Common myeloid progenitor, CD34-positive (primary cell): ENCODE measurements around the gene S100A4.

Experiments used
- CTCF ChIA-PET: fragments of 350-600 bp; sonication (Branson Sonifier 250); formaldehyde crosslinking; loops from one replicate; lab custom pipeline; 2021; ENCODE audit warnings: antibody characterized with exemption; lab: Charles Lee
- POLR2A ChIA-PET: fragments of 350-600 bp; sonication (Branson Sonifier 250); formaldehyde crosslinking; loops from one replicate; lab custom pipeline; 2021; ENCODE audit warnings: antibody characterized with exemption; lab: Charles Lee
- DNase-seq, 3 donors: peaks; one replicate each; pipeline versions ENCODE4 v3.0.0 to v3.0.0-alpha.2; 2013
- H3K27ac ChIP-seq, 2 experiments: 1 replicate in 1 of 2; 2 replicates in 1 of 2; pipeline ENCODE4 v1.7.0; 2013; ENCODE audit warnings: inconsistent platforms in 2 of 2, low read length in 2 of 2, mild to moderate bottlenecking in 2 of 2, low read depth in 1 of 2, moderate library complexity in 1 of 2; ENCODE audit not compliant: severe bottlenecking in 2 of 2, insufficient read depth in 1 of 2, poor library complexity in 1 of 2
- H3K27me3 ChIP-seq, 5 experiments: replicated peaks in 2 of 5; 1 replicate in 3 of 5; 2 replicates in 2 of 5; pipeline versions ENCODE4 v1.6.1 to v1.7.0; 2013; ENCODE audit warnings: low read length in 4 of 5, mild to moderate bottlenecking in 2 of 5, moderate library complexity in 2 of 5, inconsistent platforms in 1 of 5; ENCODE audit not compliant: insufficient read depth in 5 of 5, control insufficient read depth in 4 of 5
- H3K36me3 ChIP-seq, 4 experiments: 1 replicate in 2 of 4; 2 replicates in 2 of 4; pipeline versions ENCODE4 v1.6.1 to v1.7.0; 2013; ENCODE audit warnings: low read length in 3 of 4, control low read depth in 1 of 4, mild to moderate bottlenecking in 1 of 4; ENCODE audit not compliant: control insufficient read depth in 4 of 4, insufficient read depth in 4 of 4
- H3K4me1 ChIP-seq, 4 experiments: 1 replicate in 3 of 4; 2 replicates in 1 of 4; pipeline versions ENCODE4 v1.6.1 to v1.7.1; 2013; ENCODE audit warnings: low read length in 3 of 4, mild to moderate bottlenecking in 3 of 4, control low read depth in 1 of 4, inconsistent platforms in 1 of 4, moderate library complexity in 1 of 4; ENCODE audit not compliant: control insufficient read depth in 4 of 4, insufficient read depth in 4 of 4; ENCODE audit errors: control extremely low read depth in 1 of 4
- H3K4me3 ChIP-seq, 7 experiments: 1 replicate in 4 of 7; 2 replicates in 3 of 7; pipeline versions ENCODE4 v1.5.1 to v1.7.0; 2013; ENCODE audit warnings: mild to moderate bottlenecking in 7 of 7, low read length in 6 of 7, moderate library complexity in 6 of 7, inconsistent platforms in 2 of 7, low read depth in 2 of 7, control low read depth in 1 of 7; ENCODE audit not compliant: insufficient read depth in 4 of 7, control insufficient read depth in 1 of 7; ENCODE audit errors: extremely low read depth in 1 of 7
- H3K9me3 ChIP-seq, 5 experiments: 1 replicate in 4 of 5; 2 replicates in 1 of 5; pipeline versions ENCODE4 v1.6.1 to v1.7.1; 2013; ENCODE audit warnings: low read length in 4 of 5, mild to moderate bottlenecking in 2 of 5, inconsistent platforms in 1 of 5, low read depth in 1 of 5, moderate library complexity in 1 of 5; ENCODE audit not compliant: control insufficient read depth in 4 of 5, insufficient read depth in 2 of 5; ENCODE audit errors: control extremely low read depth in 1 of 5
- WGBS: methylation state at CpG from one replicate; pipeline ENCODE4 v1.1.5; 2013; ENCODE audit not compliant: insufficient coverage; 5-methylcytosine and 5-hydroxymethylcytosine counted together

The S100A4 gene

DNA sequence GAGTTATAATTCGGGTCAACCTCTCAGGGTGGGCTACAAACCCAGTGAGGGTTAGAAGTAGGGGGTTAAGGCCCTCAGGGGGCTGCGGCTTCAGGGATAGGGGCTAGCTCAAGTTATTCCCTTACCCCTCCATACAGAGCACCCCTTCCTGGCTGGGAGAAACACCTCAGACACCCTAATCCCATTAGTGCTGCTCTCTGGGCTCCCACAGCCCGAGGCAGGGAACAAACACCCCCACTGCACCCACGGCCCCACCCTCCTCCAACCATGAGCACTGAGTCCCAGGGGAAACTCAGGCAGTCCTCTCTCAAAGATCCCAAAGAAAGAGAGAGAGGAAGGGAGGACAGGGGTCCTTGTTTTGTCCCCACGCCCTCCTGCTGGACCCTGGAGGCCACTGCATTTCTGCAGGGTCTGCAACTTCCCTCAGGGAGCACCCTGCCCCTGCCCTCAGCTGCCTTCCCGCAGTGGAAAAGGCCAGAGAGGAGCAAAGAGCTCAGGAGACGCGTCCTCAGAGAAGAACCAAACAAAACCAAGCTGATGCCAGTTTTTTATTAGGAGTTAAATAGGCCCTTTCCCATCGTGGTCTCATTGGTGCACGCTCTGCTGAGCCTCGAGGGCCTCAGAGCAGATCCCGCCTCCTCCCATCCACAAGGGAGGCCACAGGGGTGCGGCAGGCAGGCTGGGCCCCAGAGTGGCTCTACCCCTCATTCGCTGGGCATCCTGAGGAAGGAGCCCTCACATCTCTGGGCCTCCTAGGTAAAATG is 1.4 kb upstream of the S100A4 start:
- no peaks in the 10 kb centered on the region for H3K27me3 ChIP-seq
- WGBS: 92% methylated on average over 11 of the region's 14 CpGs
- ChIA-PET CTCF (interaction anchor here (1.2 to 4.2 kb wide), 4 partner anchors 7 to 22 kb away, joined by 3 to 17 read pairs (median 11); partner anchors contain the start of gene S100A6), POLR2A (interaction anchor here (2.5 kb wide), 1 partner anchor 19 kb away, joined by 15 read pairs; the partner anchor contains the start of gene S100A2)
- peaks cover 6 to 23% (median 17%) of the 10 kb centered on the region in 4 experiments for H3K36me3 ChIP-seq
- no peak overlapping the region for H3K27ac ChIP-seq
- peaks cover 0 to 98% (median 59%) of the 10 kb centered on the region in 4 experiments for H3K4me1 ChIP-seq
- DNase-seq: no peak
- no peaks in the 10 kb centered on the region for H3K9me3 ChIP-seq
- H3K4me3 ChIP-seq: no peak overlapping the region

DNA sequence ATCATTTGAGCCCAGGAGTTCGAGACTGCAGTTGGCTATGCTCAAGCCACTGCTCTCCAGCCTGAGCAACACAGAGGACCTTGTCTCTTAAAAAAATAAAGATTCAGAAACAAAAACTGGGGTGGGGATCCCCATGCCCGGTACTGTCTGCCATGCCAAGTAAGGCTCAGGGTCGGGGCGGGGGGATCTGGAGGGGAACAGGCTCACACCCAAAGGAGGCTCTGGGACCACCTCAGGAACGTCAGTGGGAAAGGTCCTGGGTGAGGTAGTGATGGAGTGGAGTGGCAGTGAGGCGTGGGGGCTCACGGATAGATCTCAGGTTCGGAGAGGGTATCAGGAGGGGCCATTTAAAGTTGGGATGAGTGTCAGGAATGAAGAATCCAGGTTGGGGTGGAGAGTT is 765 bp upstream of the S100A4 start:
- peaks cover 6 to 23% (median 17%) of the 10 kb centered on the region in 4 experiments for H3K36me3 ChIP-seq
- no peaks in the 10 kb centered on the region for H3K9me3 ChIP-seq
- H3K27ac ChIP-seq: no peak overlapping the region
- peak overlapping the region in 2 of 7 experiments; percentile 67 to 87 for H3K4me3 ChIP-seq
- DNase-seq: no peak
- POLR2A ChIA-PET: interaction anchor here (2.5 to 2.7 kb wide), 2 partner anchors 11 to 20 kb away, joined by 10 to 15 read pairs; partner anchors contain the start of genes S100A2 and S100A6
- H3K4me1 ChIP-seq: peaks cover 2 to 100% (median 63%) of the 10 kb centered on the region in 4 experiments
- H3K27me3 ChIP-seq: no peaks in the 10 kb centered on the region
- CTCF ChIA-PET: interaction anchor here (0.8 to 4.3 kb wide), 5 partner anchors 8 to 26 kb away, joined by 3 to 31 read pairs (median 14); partner anchors contain the start of gene S100A6
- 94% methylated on average over 8 of the region's 8 CpGs for WGBS

DNA sequence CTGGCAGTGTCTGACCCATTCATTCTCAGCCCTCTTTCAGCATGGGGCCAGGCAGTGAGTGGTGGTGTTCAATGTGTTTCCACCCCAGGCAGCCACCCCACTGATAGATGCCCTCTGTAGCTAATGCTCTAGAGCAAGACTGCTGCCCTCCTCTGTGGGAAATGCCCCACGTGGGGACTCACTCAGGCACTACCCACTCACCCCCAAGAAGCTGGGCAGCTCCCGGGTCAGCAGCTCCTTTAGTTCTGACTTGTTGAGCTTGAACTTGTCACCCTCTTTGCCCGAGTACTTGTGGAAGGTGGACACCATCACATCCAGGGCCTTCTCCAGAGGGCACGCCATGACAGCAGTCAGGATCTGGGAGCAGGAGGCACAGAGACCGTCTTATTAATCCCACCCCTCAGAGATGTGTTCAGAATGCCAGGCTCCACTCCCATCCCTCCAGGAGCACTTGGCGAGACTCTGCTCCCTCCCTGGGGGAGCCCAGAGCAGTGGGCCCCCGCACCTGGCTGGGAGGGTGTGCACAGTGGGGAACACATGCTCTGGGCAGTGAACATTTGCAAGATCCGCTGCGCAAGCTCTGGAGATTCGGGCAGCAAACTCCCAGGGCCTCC is 1.0 kb downstream of the S100A4 start:
- ChIA-PET POLR2A (interaction anchor here (1.2 to 2.7 kb wide), 3 partner anchors 9 to 22 kb away, joined by 3 to 15 read pairs (median 10); partner anchors contain the start of genes S100A2 and S100A6), CTCF (interaction anchor here (0.7 to 4.3 kb wide), 7 partner anchors 9 to 34 kb away, joined by 3 to 31 read pairs (median 14); partner anchors contain the start of gene S100A6)
- no peaks in the 10 kb centered on the region for H3K9me3 ChIP-seq
- peak overlapping the region; percentile 21 to 87 (median 65) for H3K4me3 ChIP-seq
- peaks cover 5 to 100% (median 64%) of the 10 kb centered on the region in 4 experiments for H3K4me1 ChIP-seq
- H3K36me3 ChIP-seq: peaks cover 6 to 23% (median 17%) of the 10 kb centered on the region in 4 experiments
- no peak for DNase-seq
- no peaks in the 10 kb centered on the region for H3K27me3 ChIP-seq
- WGBS: 65% methylated on average over 6 of the region's 10 CpGs
- peak overlapping the region; percentile 26 to 77 for H3K27ac ChIP-seq

DNA sequence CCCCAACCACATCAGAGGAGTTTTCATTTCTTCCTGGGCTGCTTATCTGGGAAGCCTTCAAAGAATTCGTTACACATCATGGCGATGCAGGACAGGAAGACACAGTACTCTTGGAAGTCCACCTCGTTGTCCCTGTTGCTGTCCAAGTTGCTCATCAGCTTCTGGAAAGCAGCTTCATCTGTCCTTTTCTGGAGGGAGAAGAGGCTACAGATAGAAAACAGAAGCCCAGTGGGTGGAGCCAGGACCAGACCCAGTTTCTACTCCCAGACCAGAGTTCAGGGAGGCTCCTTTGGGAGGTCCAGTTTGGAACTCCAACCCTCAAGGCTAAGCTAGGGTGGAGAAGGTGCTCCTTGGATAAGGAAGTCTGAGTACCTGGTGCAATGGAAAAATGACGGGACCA is 1.9 kb downstream of the S100A4 start:
- Histone ChIP-seq H3K36me3 (peaks cover 6 to 23% (median 17%) of the 10 kb centered on the region in 4 experiments), H3K4me3 (peak overlapping the region in 2 of 7 experiments; percentile 55 to 87), H3K4me1 (peaks cover 5 to 93% (median 63%) of the 10 kb centered on the region in 4 experiments), H3K27me3 (no peaks in the 10 kb centered on the region), H3K27ac (no peak overlapping the region), H3K9me3 (no peaks in the 10 kb centered on the region)
- 91% methylated on average over 3 of the region's 4 CpGs for WGBS
- POLR2A ChIA-PET: interaction anchor here (0.8 to 2.7 kb wide), 2 partner anchors 8 to 23 kb away, joined by 5 to 10 read pairs; partner anchors contain the start of gene S100A6
- no peak for DNase-seq
- CTCF ChIA-PET: interaction anchor here (0.7 to 4.3 kb wide), 8 partner anchors 8 to 34 kb away, joined by 3 to 31 read pairs (median 8); partner anchors contain the start of gene S100A6

DNA sequence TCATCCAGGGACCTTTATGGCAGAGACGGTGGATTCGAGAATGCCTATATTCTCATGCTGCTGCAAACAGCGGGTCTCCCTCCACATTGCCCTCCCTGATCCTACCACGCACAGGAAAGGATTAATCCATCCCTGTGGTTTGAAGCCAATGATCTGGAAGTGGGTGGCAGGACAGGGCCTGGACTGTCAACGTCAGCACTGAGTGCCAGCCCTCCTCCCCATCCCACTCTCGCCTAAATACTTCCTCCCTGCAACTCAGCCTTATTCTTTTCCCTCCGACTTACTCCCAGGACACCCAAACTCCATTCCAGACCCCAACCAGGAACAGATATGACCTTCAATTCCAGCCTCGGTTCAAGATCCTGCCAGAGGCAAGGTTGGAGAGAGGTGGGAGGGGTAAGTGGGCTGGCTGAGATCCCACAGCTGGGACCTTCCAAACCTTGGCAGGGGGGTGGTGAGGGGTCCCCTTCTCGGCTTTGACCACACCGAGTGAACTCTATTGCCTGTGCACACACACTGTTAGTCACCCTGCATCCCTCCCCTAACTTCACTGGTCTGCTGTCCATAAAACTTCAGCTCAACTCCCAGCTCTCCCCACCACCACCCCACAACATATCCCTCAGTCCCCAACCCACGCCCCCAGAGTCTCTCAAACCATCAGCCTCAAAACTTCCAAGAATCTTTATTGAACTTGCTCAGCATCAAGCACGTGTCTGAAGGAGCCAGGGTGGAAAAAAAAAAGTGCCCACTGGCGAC is 2.5 kb downstream of the S100A4 start:
- H3K27ac ChIP-seq: no peak overlapping the region
- peaks cover 5 to 87% (median 63%) of the 10 kb centered on the region in 4 experiments for H3K4me1 ChIP-seq
- no peak for DNase-seq
- 93% methylated on average over 9 of the region's 13 CpGs for WGBS
- H3K9me3 ChIP-seq: no peaks in the 10 kb centered on the region
- ChIA-PET POLR2A (interaction anchor here (0.8 kb wide), 1 partner anchor 23 kb away, joined by 5 read pairs; no protein-coding TSS in a partner anchor), CTCF (interaction anchor here (0.9 to 4.3 kb wide), 7 partner anchors 8 to 29 kb away, joined by 3 to 31 read pairs (median 10); partner anchors contain the start of gene S100A6)
- H3K27me3 ChIP-seq: no peaks in the 10 kb centered on the region
- H3K4me3 ChIP-seq: no peak overlapping the region
- H3K36me3 ChIP-seq: peaks cover 6 to 23% (median 17%) of the 10 kb centered on the region in 4 experiments
